ENCODE measurements around the gene NOL9. TPM values are rescaled to one million over a fixed set of nuclear protein-coding genes. Genes with fewer than 3 reads are reported as not detected.

The NOL9 gene
- total and polyA plus RNA-seq, 2 donors (not counting 3 experiments of a cell fraction or from before 2014, with no cell fraction given), result 14.1 to 42.9 TPM

DNA sequence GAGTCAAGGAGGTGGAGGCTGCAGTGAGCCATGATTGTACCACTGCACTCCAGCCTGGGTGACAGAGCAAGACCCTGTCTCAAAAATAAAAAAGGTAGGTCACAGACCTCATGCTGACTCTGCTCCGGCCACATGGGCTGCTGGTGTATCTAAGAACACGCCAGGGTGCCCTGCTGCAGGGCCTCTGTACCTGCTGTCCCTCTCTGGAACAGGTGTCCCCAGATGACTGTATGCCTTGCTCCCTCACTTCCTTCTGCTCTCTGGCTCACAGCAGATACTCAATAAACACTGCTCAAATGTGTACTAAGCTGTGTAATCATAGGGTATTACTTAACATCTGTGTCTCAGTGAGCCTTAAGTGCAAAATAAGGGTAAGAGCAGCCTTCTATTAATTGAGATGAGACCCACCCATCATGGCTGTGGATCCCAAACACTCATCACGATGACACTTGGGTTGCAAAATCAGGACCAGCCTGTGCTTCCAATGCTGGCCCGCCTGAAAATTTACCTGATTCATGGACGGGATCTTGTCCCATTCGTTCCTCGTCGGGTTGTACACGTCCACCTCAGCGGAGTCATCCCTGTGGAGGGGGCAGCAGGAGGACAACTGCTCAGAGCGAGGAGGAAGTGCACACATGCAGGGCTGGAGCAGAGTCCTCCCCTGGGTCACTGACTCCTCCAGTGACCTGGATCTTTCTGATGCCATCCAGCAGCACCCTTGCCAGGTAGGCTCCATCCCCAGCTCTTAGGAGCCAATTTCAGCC is 40.8 kb upstream of the NOL9 start:
- FAIRE-seq, result no peak
- peaks cover 6 to 45% of the 10 kb centered on the region in 2 experiments for H3K36me3 ChIP-seq (ENCODE audit: control insufficient read depth in 2 of 2, extremely low read depth in 1 of 2, insufficient read depth in 2 of 2, low read length in 2 of 2)

More for the DNA sequence above, 40.8 kb upstream of the NOL9 start:
- Histone ChIP-seq H3K4me1 (ENCODE audit: control insufficient read depth, extremely low read depth, insufficient read depth, low read length) (no peaks in the 10 kb centered on the region), H3K4me2 (ENCODE audit: insufficient read depth, low read length) (no peak overlapping the region), H4K20me1 (replicated peaks; ENCODE audit: control insufficient read depth, extremely low read depth, insufficient read depth, low read length) (no peaks in the 10 kb centered on the region), H3K9me3 (replicated peaks; ENCODE audit: control insufficient read depth, insufficient read depth, low read length) (no peaks in the 10 kb centered on the region), H3K9me1 (replicated peaks; ENCODE audit: control insufficient read depth, extremely low read depth, insufficient read depth, low read length) (no peaks in the 10 kb centered on the region), H3K79me2 (ENCODE audit: control insufficient read depth, insufficient read depth, low read length) (peaks cover 36% of the 10 kb centered on the region), H3K27me3 (ENCODE audit: control insufficient read depth in 2 of 2, insufficient read depth in 2 of 2, low read length in 2 of 2) (no peaks in the 10 kb centered on the region), H3K9ac (replicated peaks; ENCODE audit: extremely low read depth, insufficient read depth, low read length) (no peak overlapping the region), H3K27ac (ENCODE audit: insufficient read depth, low read depth, low read length) (no peak overlapping the region), H2AFZ (ENCODE audit: low read depth, low read length) (no peak overlapping the region), H3K4me3 (replicated peaks in 1 of 3; ENCODE audit: insufficient read depth in 1 of 3, low read depth in 1 of 3, low read length in 3 of 3) (no peak overlapping the region)
- dilution Hi-C loops (cut with MboI; ENCODE audit: extremely low pct_ligation_motif_present, low sequenced_read_pairs), result no loop called here
- no TSS peak for BruUV-seq (replicated peaks)
- POLR2A ChIA-PET, result no interaction called here
- DNase-seq (ENCODE audit: low read depth, low spot score), result no peak
- TF ChIP-seq EZH2 (IDR thresholded peaks at IDR 0.05; ENCODE audit: borderline replicate concordance, low read depth, low read length, severe bottlenecking) (no peak), GATA2 (IDR thresholded peaks at IDR 0.05; ENCODE audit: insufficient read depth, insufficient read length, low read depth, low read length) (no peak), POLR2AphosphoS5 (IDR thresholded peaks at IDR 0.05; ENCODE audit: insufficient read depth, low read depth, low read length) (no peak), JUN (IDR thresholded peaks at IDR 0.05; ENCODE audit: borderline replicate concordance, insufficient read depth, insufficient read length, low read depth) (no peak), MYC (IDR thresholded peaks at IDR 0.05; ENCODE audit: low read depth, low read length) (no peak), FOS (IDR thresholded peaks at IDR 0.05; ENCODE audit: borderline replicate concordance, insufficient read depth, low read length) (no peak), POLR2A (IDR thresholded peaks at IDR 0.05; ENCODE audit: low read depth, low read length) (no peak)
- TF ChIP-seq, protein P1, sequence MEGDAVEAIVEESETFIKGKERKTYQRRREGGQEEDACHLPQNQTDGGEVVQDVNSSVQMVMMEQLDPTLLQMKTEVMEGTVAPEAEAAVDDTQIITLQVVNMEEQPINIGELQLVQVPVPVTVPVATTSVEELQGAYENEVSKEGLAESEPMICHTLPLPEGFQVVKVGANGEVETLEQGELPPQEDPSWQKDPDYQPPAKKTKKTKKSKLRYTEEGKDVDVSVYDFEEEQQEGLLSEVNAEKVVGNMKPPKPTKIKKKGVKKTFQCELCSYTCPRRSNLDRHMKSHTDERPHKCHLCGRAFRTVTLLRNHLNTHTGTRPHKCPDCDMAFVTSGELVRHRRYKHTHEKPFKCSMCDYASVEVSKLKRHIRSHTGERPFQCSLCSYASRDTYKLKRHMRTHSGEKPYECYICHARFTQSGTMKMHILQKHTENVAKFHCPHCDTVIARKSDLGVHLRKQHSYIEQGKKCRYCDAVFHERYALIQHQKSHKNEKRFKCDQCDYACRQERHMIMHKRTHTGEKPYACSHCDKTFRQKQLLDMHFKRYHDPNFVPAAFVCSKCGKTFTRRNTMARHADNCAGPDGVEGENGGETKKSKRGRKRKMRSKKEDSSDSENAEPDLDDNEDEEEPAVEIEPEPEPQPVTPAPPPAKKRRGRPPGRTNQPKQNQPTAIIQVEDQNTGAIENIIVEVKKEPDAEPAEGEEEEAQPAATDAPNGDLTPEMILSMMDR (IDR thresholded peaks at IDR 0.05; ENCODE audit: extremely low read depth in 1 of 2, insufficient read depth in 1 of 2, low read depth in 1 of 2, low read length in 2 of 2), result no peak
- TF ChIP-seq, protein P2, sequence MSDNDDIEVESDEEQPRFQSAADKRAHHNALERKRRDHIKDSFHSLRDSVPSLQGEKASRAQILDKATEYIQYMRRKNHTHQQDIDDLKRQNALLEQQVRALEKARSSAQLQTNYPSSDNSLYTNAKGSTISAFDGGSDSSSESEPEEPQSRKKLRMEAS (IDR thresholded peaks at IDR 0.05; ENCODE audit: insufficient read depth, insufficient read length), result no peak
- intact Hi-C loops (cut with micrococcal nuclease), result no loop called here
- CTCF ChIA-PET, result no interaction called here

All from endothelial cell of umbilical vein (primary cell).